GM12873 (cell line): ENCODE results near the gene ZDHHC14.

Experiments used
- CTCF ChIP-seq: IDR thresholded peaks from 2 replicates; pipeline ENCODE4 v1.5.1; 2012; ENCODE audit warnings: low read depth, mild to moderate bottlenecking, moderate library complexity, low read length, control low read depth; ENCODE audit not compliant: insufficient read depth; ENCODE audit errors: missing control alignments

ZDHHC14 gene

GRCh38 chr6:157514659-157515496, 133.9 kb downstream of the ZDHHC14 start:
- TF ChIP-seq CTCF: no peak

DNA sequence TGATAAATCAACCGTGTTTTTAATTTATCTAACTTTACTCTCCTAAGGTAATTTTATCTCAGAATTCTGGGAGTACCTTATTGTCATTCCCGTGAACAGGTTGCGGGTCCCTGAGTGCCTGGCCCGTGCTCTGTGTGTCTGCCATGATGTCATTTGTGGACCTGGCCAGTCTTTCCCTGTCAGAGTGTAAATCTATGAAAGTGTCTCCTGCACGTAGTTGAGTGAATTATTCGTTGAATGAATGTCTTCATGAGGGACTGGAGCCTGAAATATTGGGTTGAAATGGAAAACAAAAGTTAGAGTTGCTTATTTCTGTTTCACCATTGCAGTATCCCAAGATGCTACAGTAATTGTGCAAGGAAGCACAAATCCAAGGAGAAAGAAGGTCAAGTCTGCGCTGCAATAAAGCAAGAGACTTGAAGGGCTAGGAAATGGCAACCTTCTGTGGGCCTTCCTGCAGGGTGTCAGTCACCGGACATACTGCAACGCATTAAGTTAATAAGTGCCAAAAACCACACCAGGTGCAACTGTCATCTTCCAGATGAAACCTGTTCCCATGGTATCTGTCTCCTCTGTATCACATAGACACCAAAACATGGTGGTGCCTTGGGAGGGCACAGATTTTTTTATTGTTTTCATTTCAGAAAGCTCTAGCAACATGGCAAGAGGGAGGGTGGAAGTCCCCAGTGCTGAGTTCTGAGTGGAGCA, 135.5 kb downstream of the ZDHHC14 start:
- no peak for TF ChIP-seq CTCF

DNA sequence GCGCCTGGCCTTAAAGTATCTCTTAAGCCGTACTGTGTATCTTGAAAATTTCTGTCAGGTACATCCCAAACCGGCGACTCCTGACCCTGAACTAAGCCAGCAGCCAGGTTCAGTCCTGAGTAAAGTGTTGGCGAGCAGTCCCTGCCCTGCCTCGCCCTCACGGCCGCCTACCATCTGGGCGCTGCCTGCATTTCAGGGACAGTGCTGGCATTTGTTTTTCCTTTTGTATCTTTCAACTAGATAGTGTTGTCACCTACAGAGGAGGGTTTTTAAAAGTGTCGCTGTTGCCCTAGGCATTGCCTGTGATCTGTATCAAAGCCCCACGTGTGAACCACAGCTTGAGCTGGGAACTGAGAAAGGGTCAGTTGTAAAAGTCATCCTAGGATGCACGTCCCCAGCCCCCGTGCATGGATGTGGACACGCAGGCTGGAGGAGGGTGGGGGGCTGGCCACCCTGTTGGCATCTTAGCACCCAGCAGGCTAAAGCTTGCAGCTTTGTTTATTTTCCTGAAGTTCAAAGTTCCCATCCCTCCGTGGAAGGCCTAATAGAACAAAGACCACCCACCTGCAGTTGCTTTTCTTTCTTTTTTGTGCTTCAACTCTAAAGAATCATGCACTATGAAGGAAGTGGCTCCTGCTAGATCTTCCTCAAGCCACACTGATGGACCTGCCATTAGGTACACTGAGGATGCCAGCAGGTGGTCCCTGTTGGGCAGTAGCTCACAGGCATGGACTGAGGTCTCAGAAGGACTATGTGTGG, 136.8 kb downstream of the ZDHHC14 start:
- TF ChIP-seq CTCF: no peak

- no peak for TF ChIP-seq CTCF
Measured at GRCh38 chr6:157518397-157519250, 137.6 kb downstream of the ZDHHC14 start.

DNA sequence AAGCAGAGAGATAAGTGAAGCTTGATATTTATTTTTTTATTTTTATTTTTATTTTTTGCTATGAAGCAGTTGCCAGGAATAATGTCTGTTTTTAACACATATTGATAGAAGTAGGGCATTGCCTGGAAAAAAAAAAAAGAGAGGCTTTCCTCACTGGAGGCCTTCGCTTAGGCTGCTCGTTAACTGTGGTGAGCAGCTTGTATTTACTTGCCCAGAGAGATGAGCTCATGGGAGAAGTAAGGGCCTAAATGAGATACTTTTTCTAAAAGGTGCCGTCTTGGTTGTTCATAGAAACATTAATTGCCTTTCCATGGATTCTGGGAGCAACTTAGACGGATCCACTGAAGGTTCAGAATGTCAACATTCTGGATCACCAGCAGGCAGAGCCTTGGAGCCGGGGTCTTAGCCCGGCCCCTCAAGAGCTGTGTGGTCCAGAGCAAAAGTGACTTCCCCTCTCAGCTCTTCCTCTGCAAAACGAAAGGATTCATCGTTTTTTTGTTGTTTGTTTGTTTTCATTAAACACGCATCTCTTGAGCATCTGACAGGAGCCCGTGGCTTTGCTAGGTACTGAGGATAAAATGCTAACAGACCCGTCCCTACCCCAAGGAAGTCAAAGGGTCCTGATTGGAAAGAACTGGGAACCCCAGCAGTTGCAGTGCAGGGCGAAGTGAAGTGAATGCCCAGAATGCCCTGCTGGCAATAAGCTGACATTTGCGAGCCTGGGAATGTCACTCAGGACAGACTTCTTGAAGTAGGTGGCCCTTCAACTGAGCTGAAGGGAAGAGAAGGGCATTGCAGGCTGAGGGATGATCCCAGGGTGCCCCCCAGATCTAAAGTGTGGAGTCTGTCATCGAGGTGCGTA, 138.5 kb downstream of the ZDHHC14 start:
- TF ChIP-seq CTCF: no peak

GRCh38 chr6:157520117-157520406, 139.1 kb downstream of the ZDHHC14 start:
- no peak for TF ChIP-seq CTCF
